Right hindlimb (tissue), 1 donor: ENCODE data around the gene GUCA1A.
"Not testable (repeated sequence)": the region's sequence is repeated elsewhere in the genome, so short reads cannot be mapped to it uniquely, and the experiment has no call there.

ENCODE experiments used
- DNase-seq: peaks from one replicate; pipeline ENCODE4 v3.0.0-alpha.2; 2018

Gene GUCA1A

GRCh38 chr6:42179261-42179944 lies 6.2 kb downstream of the GUCA1A start:
- no peak for DNase-seq

- DNase-seq, result no peak
Measured at GRCh38 chr6:42179945-42180313, 6.8 kb downstream of the GUCA1A start.

DNA sequence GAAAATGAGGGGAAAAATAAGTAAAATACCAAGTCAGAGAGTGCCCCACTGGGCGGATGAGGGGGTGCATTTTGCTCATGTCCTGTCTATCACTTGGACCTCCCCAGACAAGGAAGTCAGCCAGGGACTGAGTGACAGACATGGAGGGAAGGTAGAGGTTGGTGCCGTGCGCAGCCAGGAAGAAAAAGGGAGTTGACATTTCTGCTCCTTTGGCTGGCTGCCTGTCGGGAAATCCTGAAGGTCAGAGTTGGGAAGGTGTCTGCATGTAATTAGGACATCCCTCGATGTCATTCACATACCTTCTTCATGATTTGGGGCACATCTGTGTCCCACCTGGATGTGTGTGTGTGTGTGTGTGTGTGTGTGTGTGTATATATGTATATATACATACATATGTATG lies 8.9 kb downstream of the GUCA1A start:
- DNase-seq, result no peak

GRCh38 chr6:42184475-42184874 lies 11.3 kb downstream of the GUCA1A start:
- no peak for DNase-seq

- no peak for DNase-seq
Measured at GRCh38 chr6:42185597-42185996, 12.4 kb downstream of the GUCA1A start.

DNA sequence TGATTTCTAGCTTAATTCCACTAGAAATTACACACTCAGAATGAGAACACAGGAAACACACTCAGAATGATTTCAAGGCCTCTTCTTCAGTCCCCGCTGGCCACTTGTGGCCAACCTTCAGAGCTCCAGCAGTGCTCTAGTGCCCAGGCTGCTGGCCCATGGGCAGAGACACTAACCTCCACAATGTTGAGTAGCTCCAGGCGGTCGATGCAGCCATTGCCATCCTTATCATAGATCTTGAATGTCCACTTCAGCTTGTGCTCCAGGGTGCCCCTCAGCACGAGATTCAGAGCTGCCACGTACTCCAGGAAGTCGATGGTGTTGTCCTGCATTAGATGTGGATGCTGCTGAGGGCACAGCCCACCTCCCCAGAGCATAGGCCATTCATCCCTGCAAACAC lies 15.2 kb downstream of the GUCA1A start:
- no peak for DNase-seq

GRCh38 chr6:42190554-42191183 lies 17.5 kb downstream of the GUCA1A start:
- DNase-seq, result no peak

DNA sequence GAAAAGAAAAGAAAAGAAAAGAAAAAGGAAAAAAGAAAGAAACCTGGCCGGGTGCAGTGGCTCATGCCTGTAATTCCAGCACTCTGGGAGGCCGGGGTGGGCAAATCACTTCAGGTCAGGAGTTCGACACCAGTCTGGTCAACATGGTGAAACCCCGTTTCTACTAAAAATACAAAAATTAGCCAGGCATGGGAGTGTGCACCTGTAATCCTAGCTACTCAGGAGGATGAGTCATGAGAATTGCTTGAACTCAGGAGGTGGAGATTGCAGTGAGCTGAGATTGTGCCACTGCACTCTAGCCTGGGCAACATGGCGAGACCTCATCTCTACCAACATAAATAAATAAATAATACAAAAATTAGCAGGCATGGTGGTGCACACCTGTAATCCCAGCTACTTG lies 19.2 kb downstream of the GUCA1A start:
- DNase-seq, result not testable (repeated sequence)

DNA sequence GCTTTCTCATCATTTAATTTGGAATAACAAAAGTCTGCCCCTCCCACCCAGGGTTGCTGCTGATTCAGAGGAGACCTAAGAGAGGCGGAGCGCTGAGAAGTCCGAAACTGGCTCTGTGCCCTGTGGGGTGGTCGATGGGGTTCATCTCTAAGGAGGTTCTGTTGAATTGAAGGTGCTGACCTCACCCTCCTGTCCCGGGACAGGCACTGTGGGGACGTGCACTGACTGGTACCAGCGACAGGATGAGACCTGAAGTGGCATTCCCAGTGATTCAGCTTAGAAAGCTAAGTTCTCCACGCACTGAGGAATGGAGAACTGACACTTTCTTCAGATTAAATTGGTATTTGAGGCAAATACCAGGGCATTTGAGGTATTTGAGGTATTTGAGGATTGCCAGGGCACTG lies 20.3 kb downstream of the GUCA1A start:
- DNase-seq, result no peak

GRCh38 chr6:42194056-42194455 lies 20.9 kb downstream of the GUCA1A start:
- DNase-seq, result no peak

- no peak for DNase-seq
Measured at GRCh38 chr6:42195415-42195814, 22.3 kb downstream of the GUCA1A start.

DNA sequence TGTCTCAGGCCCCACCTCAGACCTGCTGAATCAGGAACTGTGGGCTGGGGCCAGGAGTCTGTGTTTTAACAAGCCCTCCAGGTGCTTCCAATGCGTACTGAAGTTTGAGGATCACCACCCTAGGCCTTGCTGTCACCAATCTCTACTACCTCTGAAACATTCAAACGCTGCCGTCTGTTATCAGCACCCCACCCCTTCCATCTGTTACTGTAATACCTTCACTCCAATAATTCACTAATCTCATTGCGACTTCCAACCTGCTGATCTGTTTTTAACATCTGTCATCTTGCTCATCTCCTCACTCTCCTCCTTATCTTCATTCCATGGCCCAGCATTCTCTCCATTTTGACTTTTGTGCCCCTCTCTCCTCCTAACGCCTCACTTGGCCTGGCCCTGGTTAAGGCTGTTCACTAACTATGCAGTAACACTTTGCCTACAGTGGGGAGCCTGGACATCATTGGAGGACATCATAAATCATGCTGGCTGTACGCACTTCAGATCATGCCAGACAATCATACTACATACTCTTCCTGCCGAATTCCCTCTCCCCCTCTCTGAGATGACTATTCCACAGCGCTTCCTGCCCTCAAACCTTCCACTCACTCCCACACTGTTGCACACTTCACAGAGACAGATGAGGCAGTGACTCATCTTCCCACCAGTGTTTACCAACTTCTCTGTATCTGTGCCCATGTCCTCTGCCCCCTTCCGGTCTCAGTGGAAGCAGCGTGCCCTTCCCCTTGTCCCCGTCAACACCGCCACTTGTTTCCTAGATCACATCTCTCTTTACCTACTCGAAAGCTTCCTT lies 24.6 kb downstream of the GUCA1A start:
- DNase-seq, result no peak

DNA sequence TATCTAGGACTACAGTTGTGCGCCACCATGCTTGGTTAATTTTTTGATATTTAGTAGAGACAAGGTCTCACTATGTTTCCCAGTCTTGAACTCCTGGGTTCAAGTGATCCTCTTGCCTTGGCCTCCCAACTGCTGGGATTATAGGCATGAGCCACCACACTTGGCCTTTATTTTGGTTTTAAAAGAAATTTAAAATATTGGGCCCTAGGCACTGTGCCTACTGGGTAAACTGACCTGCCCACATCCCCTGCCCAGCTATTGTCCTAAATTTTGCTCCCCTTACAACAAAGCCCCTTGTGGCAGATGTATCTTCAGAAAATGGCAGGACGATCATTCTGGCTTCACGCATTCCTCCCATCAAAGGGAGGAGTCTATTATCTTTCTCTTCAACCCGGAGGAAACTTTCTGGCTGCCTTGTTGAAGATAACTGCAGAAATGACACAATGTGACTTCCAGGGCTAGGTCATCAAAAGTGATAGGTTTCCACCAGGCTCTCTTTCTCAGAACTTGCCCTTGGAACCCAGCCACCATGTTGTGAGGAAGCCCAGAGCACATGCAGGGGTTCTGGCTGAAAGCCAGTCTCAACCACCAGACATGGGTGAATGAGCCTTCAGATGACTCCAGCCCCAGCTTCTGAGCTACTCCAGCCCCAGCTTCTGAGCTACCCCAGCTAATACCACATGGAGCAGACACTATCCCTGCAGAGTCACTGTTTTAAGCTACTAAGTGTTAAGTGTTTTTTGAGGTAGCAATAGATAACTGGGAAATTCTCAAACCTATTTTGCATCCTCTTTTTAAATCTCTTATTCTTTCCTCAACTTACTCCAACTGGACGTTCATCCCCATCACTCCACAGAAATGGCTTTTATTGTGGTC lies 26.2 kb downstream of the GUCA1A start:
- DNase-seq, result no peak

GRCh38 chr6:42200035-42200434 lies 26.9 kb downstream of the GUCA1A start:
- DNase-seq, result no peak

DNA sequence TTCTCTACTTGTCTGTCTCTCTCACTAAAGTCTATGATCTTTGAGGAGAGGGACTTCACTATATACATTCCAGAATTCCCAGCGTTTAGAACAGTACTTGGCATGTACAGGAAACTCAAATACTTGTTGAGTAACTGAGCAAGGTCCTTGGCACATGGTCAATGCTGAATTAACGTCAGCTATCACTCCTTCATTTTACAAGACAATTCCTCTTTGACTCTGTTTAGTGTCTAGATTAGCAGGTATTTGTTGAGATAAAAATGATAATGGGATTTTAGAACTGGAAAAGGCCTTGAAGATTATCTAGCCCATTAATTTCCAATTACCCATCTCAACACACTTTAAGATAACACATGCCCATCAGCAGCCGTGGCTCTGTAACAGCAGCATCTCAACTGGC lies 28.2 kb downstream of the GUCA1A start:
- no peak for DNase-seq

- not testable (repeated sequence) for DNase-seq
Measured at GRCh38 chr6:42202131-42202915, 29.2 kb downstream of the GUCA1A start.

DNA sequence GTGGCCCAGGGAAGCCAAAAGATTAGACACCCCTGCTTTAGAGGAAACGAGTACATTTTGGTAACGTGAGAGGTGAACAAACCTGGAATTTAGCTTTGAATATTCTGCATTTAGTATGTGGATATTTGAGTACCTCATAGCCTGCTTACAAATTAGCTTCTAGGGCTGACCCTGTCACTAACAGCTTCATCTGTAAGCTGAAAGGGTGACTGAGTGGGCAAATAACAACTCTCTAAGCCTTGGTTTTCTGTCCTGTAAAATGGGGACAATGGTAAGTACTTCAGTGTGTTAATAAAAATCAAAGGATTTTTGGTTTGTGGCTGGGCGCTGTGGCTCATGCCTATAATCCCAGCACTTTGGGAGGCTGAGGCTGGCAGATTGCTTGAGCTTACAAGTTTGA lies 30.0 kb downstream of the GUCA1A start:
- no peak for DNase-seq

- no peak for DNase-seq
Measured at GRCh38 chr6:42204768-42205282, 31.7 kb downstream of the GUCA1A start.

GRCh38 chr6:42207559-42207958 lies 34.4 kb downstream of the GUCA1A start:
- DNase-seq, result not testable (repeated sequence)

- no peak for DNase-seq
Measured at GRCh38 chr6:42210551-42210950, 37.4 kb downstream of the GUCA1A start.

DNA sequence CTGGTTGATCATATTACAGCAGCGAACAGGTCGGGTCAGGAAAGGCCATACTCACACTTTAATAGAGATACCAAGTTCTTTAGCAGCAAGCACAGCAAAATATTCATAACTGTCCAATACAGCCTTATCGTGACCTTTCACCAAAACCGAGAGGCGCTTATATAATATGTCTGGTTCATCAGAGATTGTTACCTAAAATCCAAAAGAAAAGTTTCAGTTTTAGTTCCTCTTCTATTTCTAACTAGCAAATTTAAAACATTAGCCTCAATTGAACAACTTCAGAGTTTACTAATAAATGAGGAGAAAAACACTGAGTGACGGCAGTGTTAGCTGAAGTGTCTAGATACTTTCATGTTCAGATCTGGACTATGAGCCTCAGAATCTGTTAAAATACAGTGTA lies 38.6 kb downstream of the GUCA1A start:
- DNase-seq, result no peak

GRCh38 chr6:42212442-42212841 lies 39.3 kb downstream of the GUCA1A start:
- DNase-seq, result no peak
